Hepatocyte (in vitro differentiated cells): ENCODE measurements around the gene PVALEF.

Experiments used
- EZH2 ChIP-seq: fragments of 200-600 bp; sonication (generic); IDR thresholded peaks from 2 replicates; pipeline ENCODE4 v1.6.1; 2016; ENCODE audit warnings: antibody characterized with exemption, mild to moderate bottlenecking, borderline replicate concordance
- EZH2phosphoT487 ChIP-seq: fragments of 200-600 bp; sonication (generic); IDR thresholded peaks from one replicate; pipeline ENCODE4 v1.6.1; 2018; ENCODE audit warnings: antibody characterized with exemption, mild to moderate bottlenecking, low read depth, moderate library complexity; ENCODE audit not compliant: unreplicated experiment, severe bottlenecking
- TF ChIP-seq, protein P1 (sequence below): fragments of 200-600 bp; sonication (generic); IDR thresholded peaks from 2 replicates; pipeline ENCODE4 v1.5.1; 2016; ENCODE audit warnings: antibody characterized with exemption, mild to moderate bottlenecking; ENCODE audit not compliant: poor library complexity

DNA sequence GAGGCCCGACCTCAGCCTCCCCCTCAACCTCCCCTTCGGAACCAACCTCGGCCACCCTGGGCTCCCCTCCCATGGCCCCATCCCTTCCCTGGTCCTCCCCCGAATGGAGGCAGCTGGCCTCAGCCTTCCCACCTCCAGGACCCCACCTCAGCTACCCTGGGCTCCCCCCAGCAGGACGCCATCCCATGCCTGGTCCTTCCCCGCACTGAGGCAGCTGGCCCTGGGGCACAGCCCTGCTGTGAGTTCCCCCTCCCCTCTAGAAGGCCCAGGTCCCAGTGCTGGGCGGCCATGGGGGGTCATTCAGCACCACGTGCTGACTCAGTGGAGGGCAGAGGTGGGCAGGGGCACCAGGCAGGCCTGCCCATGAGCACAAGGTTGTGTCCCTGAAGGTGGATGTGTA, 28.9 kb upstream of the PVALEF start:
- TF ChIP-seq EZH2 (no peak), EZH2phosphoT487 (no peak)
- TF ChIP-seq, protein P1, sequence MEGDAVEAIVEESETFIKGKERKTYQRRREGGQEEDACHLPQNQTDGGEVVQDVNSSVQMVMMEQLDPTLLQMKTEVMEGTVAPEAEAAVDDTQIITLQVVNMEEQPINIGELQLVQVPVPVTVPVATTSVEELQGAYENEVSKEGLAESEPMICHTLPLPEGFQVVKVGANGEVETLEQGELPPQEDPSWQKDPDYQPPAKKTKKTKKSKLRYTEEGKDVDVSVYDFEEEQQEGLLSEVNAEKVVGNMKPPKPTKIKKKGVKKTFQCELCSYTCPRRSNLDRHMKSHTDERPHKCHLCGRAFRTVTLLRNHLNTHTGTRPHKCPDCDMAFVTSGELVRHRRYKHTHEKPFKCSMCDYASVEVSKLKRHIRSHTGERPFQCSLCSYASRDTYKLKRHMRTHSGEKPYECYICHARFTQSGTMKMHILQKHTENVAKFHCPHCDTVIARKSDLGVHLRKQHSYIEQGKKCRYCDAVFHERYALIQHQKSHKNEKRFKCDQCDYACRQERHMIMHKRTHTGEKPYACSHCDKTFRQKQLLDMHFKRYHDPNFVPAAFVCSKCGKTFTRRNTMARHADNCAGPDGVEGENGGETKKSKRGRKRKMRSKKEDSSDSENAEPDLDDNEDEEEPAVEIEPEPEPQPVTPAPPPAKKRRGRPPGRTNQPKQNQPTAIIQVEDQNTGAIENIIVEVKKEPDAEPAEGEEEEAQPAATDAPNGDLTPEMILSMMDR = no peak
